T follicular helper cell (primary cell): Measurements from ENCODE around the gene NRL.
"Not testable (repeated sequence)": the region's sequence is repeated elsewhere in the genome, so short reads cannot be mapped to it uniquely, and the experiment has no call there.

Source experiments
- DNase-seq: peaks from one replicate; pipeline ENCODE4 v3.0.0-alpha.2; 2020; ENCODE audit warnings: low read depth

NRL gene

DNA sequence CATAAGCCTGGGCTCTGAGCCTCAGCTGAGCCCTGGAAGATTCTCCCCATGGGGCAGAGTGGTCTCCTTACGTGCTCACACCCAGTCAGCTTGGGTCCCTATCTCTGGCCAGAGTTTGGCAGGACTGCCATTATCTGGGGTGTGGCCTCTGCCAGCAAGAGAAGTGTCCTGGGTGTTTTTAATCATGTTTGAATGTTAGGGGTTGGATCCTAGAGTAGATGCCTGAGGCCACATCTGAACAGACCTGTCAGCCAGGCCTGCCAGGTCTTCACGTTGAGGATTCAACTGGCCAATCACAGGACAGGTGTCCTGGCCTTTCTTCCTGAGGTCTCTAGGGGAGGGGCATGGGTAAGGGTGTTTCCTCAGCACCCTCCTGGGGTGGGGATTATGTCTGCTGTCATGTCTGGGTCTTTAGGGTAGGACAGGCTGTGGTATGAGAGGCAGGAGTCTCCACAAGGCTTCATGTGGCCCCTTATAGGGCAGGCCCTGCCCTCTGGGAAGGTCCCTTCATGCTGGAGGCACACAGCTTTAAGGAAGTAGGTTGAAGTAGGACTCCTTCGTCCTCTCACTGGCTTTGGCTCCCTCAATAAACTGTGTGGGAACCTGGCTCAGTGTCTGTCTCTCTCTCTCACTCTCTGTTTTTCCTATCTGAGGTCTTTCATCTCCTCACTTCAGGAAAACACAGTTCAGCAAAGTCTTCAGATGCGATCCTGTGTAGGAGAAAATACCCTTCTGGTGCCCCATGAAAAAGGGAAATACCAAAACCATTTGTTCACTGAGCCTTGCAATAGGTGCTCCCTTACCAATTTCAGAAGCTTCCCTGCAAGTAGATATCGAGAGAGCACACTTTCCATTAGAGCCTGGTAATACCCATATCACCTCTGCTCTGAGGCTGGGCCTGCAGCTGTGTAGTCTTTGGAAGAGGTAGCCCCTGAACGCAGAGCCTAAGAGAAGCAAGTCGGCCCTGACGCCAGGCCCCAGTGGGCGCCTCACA, 9.0 kb upstream of the NRL start:
- no peak for DNase-seq

DNA sequence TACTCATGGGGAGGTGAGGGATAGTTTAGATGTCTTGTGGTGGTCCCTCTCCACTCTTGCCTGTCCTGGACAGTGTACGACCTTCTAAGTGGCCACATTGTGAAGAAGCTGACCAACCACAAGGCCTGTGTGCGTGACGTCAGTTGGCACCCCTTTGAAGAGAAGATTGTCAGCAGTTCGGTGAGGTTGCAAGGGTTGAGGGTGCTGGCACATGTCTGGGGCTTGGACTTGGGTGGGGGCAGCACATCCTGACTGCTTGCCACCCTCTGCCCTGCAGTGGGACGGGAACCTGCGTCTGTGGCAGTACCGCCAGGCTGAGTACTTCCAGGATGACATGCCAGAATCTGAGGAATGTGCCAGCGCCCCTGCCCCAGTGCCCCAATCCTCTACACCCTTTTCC, 8.1 kb upstream of the NRL start:
- no peak for DNase-seq

GRCh38 chr14:24122416-24122815, 7.7 kb upstream of the NRL start:
- DNase-seq = no peak

GRCh38 chr14:24121210-24121609, 6.5 kb upstream of the NRL start:
- no peak for DNase-seq

- no peak for DNase-seq
These were observed 4.9 kb upstream of the NRL start for GRCh38 chr14:24119691-24120090.

GRCh38 chr14:24117179-24117578, 2.4 kb upstream of the NRL start:
- no peak for DNase-seq

DNA sequence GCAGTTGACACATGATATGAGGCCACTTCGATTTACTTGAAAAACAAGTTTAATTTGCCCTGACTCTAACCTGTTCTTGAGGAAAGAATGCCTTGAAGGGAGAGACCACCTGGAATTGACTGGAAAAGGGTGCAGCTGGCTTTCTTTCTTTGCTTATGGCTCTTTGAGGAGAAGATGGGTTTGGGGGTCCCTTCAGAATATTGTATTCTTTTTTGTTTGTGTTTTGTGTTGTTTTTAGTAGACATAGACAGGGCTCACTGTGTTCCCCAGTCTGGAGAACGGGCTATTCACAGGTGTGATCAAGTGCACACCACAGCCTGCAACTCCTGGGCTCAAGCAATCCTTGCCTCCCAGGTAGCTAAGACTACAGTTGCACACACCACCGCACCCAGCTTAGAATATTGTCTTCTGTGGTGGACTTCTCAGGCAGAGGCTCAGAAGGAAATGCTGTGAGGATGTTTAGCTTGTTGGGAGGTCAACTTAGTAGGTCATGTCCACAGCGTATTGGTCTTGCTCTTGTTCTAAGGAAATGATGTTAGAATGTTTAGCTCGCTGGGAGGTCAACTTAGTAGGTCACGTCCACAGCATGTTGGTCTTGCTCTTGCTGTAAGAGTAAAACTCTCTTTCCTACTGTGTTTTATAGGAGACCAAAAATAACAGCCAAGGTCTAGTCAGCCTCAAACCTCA, 1.5 kb upstream of the NRL start:
- DNase-seq = no peak

- no peak for DNase-seq
These were observed 826 bp upstream of the NRL start for GRCh38 chr14:24115422-24116127.

DNA sequence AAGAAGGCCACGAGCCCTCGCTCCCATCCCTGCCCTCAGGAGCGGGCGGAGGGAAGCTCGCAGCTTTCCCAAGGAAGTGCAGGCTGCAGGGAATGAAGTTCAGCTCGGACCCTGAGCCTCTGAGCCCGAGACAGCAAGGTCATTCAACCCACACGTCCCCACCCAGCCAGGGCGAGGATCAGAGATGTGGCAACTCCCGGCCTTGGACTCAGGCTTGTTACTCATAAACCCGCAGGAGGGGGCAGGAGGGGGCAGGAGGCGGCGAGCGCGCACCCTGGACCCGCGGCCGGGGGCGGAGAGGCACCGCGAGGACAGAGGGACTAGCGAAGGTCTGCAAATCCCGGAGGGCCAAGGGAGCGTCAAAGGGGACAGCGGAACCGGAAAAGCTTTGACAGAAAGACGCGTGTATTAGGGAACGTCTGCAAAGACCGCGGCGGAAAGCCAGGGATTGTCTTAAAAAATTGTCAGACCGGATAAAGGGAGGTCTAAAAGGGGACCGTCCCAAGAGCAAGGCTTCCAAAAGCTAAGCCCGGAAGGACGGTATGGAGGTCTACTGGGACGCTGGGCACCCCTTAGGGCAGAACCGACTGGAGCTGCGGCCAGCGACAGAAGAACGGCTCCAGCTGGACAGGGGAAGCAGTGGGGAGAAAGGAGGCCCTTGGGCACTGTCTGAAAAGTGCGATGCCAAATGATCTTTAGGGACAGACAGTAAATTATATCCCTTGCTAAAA, 783 bp downstream of the NRL start:
- peak; percentile 67 for DNase-seq

DNA sequence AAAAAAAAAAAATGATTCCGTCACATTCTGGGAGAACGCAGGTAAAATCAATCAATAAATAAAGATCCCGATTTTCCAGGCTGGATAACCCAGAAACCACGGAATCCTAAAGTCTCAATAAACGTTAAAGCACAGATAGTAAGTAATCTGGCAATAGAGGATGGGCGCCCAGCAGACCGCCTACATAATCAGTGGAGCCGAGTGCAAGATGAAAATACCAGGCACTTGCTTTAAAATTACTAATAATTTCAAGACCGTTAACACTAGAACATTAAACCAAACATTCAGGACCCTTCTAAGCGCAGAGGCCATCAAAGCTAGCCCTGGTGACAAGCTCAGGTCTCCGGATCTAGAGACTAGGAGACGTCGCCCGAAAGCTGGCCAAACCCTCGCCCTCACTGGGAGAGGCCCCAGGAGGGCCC, 1.4 kb downstream of the NRL start:
- no peak for DNase-seq

- DNase-seq = no peak
These were observed 4.2 kb downstream of the NRL start for GRCh38 chr14:24110523-24110922.

DNA sequence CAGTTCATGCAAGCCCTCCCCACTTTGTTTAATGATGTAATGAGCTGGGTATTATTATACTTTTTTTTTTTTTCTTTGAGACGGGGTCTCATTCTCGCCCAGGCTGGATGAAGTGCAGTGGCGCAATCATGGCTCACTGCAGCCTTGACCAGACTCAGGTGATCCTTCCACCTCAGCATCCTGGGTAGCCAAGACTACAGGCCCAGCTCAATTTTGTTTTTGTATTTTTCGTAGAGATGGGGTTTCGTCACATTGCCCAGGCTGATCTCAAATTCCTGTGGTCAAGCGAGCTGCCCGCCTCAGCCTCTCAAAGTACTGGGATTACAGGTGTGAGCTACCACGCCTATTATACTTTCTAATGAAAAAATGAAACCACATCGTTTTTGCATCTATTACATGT, 4.7 kb downstream of the NRL start:
- no peak for DNase-seq

DNA sequence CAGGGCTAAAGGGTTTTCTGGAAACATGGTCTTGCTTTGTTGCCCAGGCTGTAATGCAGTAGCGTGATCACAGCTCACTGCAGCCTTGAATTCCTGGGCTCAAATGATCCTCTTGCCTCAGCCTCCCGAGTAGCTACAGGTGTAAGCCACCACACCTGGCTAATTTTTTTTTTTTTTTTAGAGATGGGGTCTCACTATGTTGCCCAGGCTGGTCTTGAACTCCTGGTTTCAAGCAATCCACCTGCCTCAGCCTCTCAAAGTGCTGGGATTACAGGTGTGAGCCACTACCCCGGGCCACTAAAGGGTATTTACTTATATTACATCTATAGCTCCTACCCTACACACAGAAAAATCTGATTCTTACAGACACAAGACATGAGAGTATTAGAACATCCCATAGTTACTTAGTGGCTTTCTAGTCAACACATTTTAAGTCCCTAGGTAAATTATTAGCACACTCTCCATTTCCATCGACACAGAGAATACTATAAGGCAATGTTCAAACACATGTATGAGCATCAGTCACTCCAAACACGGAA, 6.3 kb downstream of the NRL start:
- no peak for DNase-seq

GRCh38 chr14:24106672-24107271, 8.0 kb downstream of the NRL start:
- DNase-seq = no peak

- DNase-seq = not testable (repeated sequence)
These were observed 9.0 kb downstream of the NRL start for GRCh38 chr14:24105609-24106239.

GRCh38 chr14:24103451-24103850, 11.3 kb downstream of the NRL start:
- DNase-seq = no peak

- DNase-seq = no peak
These were observed 12.2 kb downstream of the NRL start for GRCh38 chr14:24102357-24103048.

DNA sequence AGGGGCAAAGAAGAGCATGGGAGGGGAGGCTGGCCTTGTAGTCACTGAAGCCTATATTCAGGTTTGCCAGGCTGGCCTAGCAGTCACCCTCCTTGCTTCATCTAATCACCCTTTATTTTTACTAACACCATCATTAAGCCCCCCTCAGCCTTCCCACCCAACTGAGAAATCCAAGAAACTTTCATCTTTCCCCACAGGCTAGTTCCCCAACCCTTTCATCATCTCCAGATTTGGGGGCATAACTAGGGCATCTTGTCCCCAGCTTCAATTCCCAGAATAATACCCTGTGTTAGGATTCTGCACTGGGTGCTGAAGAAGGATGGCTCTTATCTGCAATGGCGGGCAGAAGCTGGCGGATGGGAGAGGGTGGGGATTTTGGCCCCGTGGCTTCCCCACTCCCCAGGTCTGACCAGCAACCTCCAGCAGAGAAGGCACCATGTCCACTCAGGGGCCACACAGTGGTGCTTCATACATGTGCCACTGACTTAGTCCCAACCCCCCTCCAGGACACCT, 13.7 kb downstream of the NRL start:
- no peak for DNase-seq

DNA sequence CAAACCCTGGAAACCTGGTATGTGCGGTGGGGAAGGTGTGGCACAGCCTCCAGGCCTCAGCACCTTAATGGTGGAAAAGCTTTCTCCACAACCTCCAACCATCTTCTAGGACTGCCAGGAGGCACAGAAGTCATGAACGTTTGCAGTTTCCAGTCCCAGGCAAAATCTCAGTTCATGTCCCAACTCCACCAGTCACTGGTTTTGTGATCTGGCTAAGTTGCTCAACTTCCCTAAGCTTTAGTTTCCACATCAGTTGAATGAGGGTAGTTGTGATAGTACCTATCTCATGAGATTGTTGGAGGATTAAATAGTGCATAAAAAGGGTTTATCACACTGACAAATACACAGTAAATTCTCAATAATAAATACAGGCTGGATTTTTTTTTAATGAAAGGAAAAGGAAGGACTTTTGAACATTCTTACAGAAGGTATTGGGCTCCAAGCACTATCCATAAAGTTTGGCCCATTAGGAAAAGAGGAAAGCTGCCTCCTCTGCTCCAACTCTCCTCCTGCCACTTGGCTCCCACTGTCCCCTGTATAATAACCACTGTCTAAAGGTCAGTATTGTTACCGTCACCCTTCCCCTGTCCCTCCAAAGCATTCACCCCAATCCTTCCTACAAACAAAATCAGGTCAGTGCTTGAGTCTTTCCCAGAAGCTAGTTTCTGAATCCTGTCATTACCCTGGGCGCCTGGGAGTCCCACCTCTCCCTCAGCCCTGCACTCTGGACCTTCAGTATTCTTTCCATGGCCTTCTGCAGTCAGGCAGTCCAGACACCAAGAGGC, 14.4 kb downstream of the NRL start:
- no peak for DNase-seq
